Prostate gland (tissue), 2 donors: ENCODE results near the gene TUBB4B.

Experiments
- POLR2A ChIP-seq: fragments of 450-650 bp; IDR thresholded peaks from one replicate; pipeline ENCODE4 v1.6.1; 2016; ENCODE audit warnings: antibody characterized with exemption, mild to moderate bottlenecking
- POLR2AphosphoS5 ChIP-seq: sonication (generic); formaldehyde crosslinking; IDR thresholded peaks from one replicate; pipeline ENCODE4 v1.6.1; 2017; ENCODE audit warnings: antibody characterized with exemption
- TF ChIP-seq, protein P1 (sequence below), 4 experiments: fragments of 200-600 bp in 2 of 4; fragments of 450-650 bp in 2 of 4; sonication (generic) in 2 of 4; IDR thresholded peaks; 1 replicate in 3 of 4; 2 replicates in 1 of 4; pipeline ENCODE4 v1.5.1; 2016 to 2019; ENCODE audit warnings: antibody characterized with exemption in 4 of 4, mild to moderate bottlenecking in 2 of 4, moderate library complexity in 2 of 4

GRCh38 chr9:137253717-137254623, 12.9 kb downstream of the TUBB4B start:
- TF ChIP-seq, protein P1, sequence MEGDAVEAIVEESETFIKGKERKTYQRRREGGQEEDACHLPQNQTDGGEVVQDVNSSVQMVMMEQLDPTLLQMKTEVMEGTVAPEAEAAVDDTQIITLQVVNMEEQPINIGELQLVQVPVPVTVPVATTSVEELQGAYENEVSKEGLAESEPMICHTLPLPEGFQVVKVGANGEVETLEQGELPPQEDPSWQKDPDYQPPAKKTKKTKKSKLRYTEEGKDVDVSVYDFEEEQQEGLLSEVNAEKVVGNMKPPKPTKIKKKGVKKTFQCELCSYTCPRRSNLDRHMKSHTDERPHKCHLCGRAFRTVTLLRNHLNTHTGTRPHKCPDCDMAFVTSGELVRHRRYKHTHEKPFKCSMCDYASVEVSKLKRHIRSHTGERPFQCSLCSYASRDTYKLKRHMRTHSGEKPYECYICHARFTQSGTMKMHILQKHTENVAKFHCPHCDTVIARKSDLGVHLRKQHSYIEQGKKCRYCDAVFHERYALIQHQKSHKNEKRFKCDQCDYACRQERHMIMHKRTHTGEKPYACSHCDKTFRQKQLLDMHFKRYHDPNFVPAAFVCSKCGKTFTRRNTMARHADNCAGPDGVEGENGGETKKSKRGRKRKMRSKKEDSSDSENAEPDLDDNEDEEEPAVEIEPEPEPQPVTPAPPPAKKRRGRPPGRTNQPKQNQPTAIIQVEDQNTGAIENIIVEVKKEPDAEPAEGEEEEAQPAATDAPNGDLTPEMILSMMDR (IDR thresholded peaks at IDR 0.05), result no peak
- TF ChIP-seq POLR2A, result no peak
- no peak for TF ChIP-seq POLR2AphosphoS5
